OCI-LY7 (cell line): ENCODE data around the gene LONP1.

Experiments
- CTCF ChIP-seq: fragments of 200-600 bp; sonication (generic); conservative IDR thresholded peaks from 2 replicates; pipeline ENCODE4 v1.5.1; 2014; ENCODE audit warnings: mild to moderate bottlenecking, antibody characterized with exemption, low read length, moderate library complexity, mixed read lengths
- EZH2phosphoT487 ChIP-seq: fragments of 200-600 bp; sonication (generic); IDR thresholded peaks from 2 replicates; pipeline ENCODE4 v1.6.1; 2018; ENCODE audit warnings: low read depth, borderline replicate concordance, mild to moderate bottlenecking, mixed run types, antibody characterized with exemption, low read length, moderate library complexity, mixed read lengths

GRCh38 chr19:5694167-5694955 is 25.6 kb downstream of the LONP1 start:
- TF ChIP-seq CTCF, result no peak
- no peak for TF ChIP-seq EZH2phosphoT487
